ENCODE measurements around the gene UGGT1. TPM values are rescaled to one million over a fixed set of nuclear protein-coding genes. Genes with fewer than 3 reads are reported as not detected.

Gene UGGT1
- total RNA-seq, 1 experiment from 2014 or later: 55.9 TPM

- no peak for TF ChIP-seq CTCF (conservative IDR thresholded peaks at IDR 0.05)
- no peaks in the 10 kb centered on the region for H4K20me1 ChIP-seq (ENCODE audit: control insufficient read depth, insufficient read depth, insufficient read length)
- H3K14ac ChIP-seq (ENCODE audit: insufficient read depth, low read length): no peak overlapping the region
- H3K9ac ChIP-seq (ENCODE audit: extremely low read depth, insufficient read length, low read length): no peak overlapping the region
- H2BK5ac ChIP-seq (ENCODE audit: insufficient read length, low read length): no peak overlapping the region
- H3K27ac ChIP-seq (ENCODE audit: insufficient read length, low read depth, low read length): no peak overlapping the region
- no peak overlapping the region for H4K91ac ChIP-seq (ENCODE audit: insufficient read length, low read depth, low read length)
- no peak overlapping the region for H3K18ac ChIP-seq (ENCODE audit: insufficient read length, low read depth, low read length)
- H3K23me2 ChIP-seq (ENCODE audit: insufficient read length, low read depth, low read length, poor library complexity, severe bottlenecking): peaks cover 9% of the 10 kb centered on the region
- no peak overlapping the region for H2BK120ac ChIP-seq (ENCODE audit: low read depth, low read length, poor library complexity, severe bottlenecking)
- no peak overlapping the region for H3K4ac ChIP-seq (ENCODE audit: low read depth, low read length)
- no peak overlapping the region for H2BK12ac ChIP-seq (ENCODE audit: insufficient read length, low read depth, low read length)
- peaks cover 30% of the 10 kb centered on the region for H3K27me3 Mint-ChIP-seq (ENCODE audit: low read depth)
- no peak overlapping the region for H3K56ac ChIP-seq (ENCODE audit: insufficient read length, low read depth, low read length)
- no peaks in the 10 kb centered on the region for H3K79me1 ChIP-seq (ENCODE audit: insufficient read depth, low read depth, low read length, poor library complexity, severe bottlenecking)
- H2AFZ ChIP-seq (ENCODE audit: low read length): no peak overlapping the region
- H3K27ac Mint-ChIP-seq: no peak overlapping the region
- peaks cover 0 to 3% of the 10 kb centered on the region in 2 experiments; a peak in 1 of 4 replicates for H3K4me1 Mint-ChIP-seq
- H3K4me1 ChIP-seq (ENCODE audit: insufficient read depth, low read length): no peaks in the 10 kb centered on the region
- H3K4me2 ChIP-seq (ENCODE audit: insufficient read depth, insufficient read length, low read length): no peak overlapping the region
- peaks cover 0 to 2% of the 10 kb centered on the region in 2 experiments; a peak in 3 of 5 replicates for H3K9me3 Mint-ChIP-seq
- no peak overlapping the region for H3T11ph ChIP-seq (ENCODE audit: low read length)
- H2BK15ac ChIP-seq (ENCODE audit: low read depth, low read length): no peak overlapping the region
- no peak overlapping the region for H4K8ac ChIP-seq (replicated peaks; ENCODE audit: insufficient read length, low read depth, low read length)
- no peaks in the 10 kb centered on the region; the same call in 1 of the 2 replicates for H3K27me3 ChIP-seq (ENCODE audit: insufficient read depth, low read length)
- H2AK5ac ChIP-seq (ENCODE audit: insufficient read length, low read length): no peak overlapping the region
- H3K9me3 ChIP-seq (ENCODE audit: control insufficient read depth, low read depth, low read length): no peaks in the 10 kb centered on the region
- no peak overlapping the region for H3K23ac ChIP-seq (ENCODE audit: insufficient read length, low read depth, low read length)
- no peak overlapping the region for H3K4me3 Mint-ChIP-seq
- no peak overlapping the region for H4K5ac ChIP-seq (ENCODE audit: insufficient read length, low read depth, low read length)
- H3K36me3 Mint-ChIP-seq (ENCODE audit: insufficient read depth in 1 of 3, low read depth in 3 of 3): 0 out of 7 replicates have a peak, but pooled peaks cover 0 to 3% (median 0%) of the 10 kb centered on the region in 3 experiments
- H3K79me2 ChIP-seq (ENCODE audit: insufficient read depth, low read length): no peaks in the 10 kb centered on the region
- H2BK20ac ChIP-seq (ENCODE audit: low read depth, low read length, poor library complexity, severe bottlenecking): no peak overlapping the region
- DNase-seq: no peak
Observed at GRCh38 chr2:128228894-128229293, 137.9 kb downstream of the UGGT1 start.

Data from H9 (cell line).